ENCODE measurements around the gene HECTD4. TPM values are rescaled to one million over a fixed set of nuclear protein-coding genes. Genes with fewer than 3 reads are reported as not detected.

The HECTD4 gene
- total RNA-seq, 2 donors from 2014 or later, result 46.6 to 48.2 TPM

Small RNA genes lying within 50 kb of the gene (microRNA-seq; reads per million reads assigned to microRNA genes)
- not detected for gene MIR6861 (ENCODE audit: borderline microRNAs expressed)

Other genes with a start within 250 kb of the HECTD4 start
- 1,000 to 10,000 TPM; 1,610 to 1,647 TPM for gene RPL6, start 27.2 kb upstream of the HECTD4 start, total RNA-seq
- 100 to 1,000 TPM in 1 of 2 donors, 10 to 100 TPM in 1; 98.2 to 106 TPM for gene PTPN11, start 36.5 kb upstream of the HECTD4 start, total RNA-seq

Measured in endodermal cell (in vitro differentiated cells).